Spleen (tissue), 7 donors: Measurements from ENCODE around the gene DAB1.

Source experiments
- POLR2A ChIP-seq, 3 donors: fragments of 450-650 bp; IDR thresholded peaks; one replicate each; pipeline ENCODE4 v1.5.1; 2017; ENCODE audit warnings: antibody characterized with exemption in 3 of 3, mild to moderate bottlenecking in 1 of 3
- POLR2AphosphoS5 ChIP-seq, 3 donors: sonication (generic); formaldehyde crosslinking; IDR thresholded peaks; one replicate each; pipeline ENCODE4 v1.5.1; 2017; ENCODE audit warnings: antibody characterized with exemption in 3 of 3
- TF ChIP-seq, protein P1 (sequence below), 11 experiments: fragments of 200-600 bp in 7 of 11; fragments of 450-650 bp in 4 of 11; sonication (generic) in 4 of 11; IDR thresholded peaks in 8 of 11; conservative IDR thresholded peaks in 3 of 11; 1 replicate in 7 of 11; 2 replicates in 4 of 11; pipeline versions ENCODE4 v1.4.0 to v1.8.0; 2016 to 2021; ENCODE audit warnings: antibody characterized with exemption in 11 of 11, inconsistent platforms in 4 of 11, mild to moderate bottlenecking in 1 of 11
- donor health status: DM: no; HTN: no; CAD: no; lungs with moderate emphysema.
- donor health status: DM: no; HTN: no; CAD: no.
- donor health status: DM: no; HTN: no; CAD: no.

- TF ChIP-seq, protein P1, sequence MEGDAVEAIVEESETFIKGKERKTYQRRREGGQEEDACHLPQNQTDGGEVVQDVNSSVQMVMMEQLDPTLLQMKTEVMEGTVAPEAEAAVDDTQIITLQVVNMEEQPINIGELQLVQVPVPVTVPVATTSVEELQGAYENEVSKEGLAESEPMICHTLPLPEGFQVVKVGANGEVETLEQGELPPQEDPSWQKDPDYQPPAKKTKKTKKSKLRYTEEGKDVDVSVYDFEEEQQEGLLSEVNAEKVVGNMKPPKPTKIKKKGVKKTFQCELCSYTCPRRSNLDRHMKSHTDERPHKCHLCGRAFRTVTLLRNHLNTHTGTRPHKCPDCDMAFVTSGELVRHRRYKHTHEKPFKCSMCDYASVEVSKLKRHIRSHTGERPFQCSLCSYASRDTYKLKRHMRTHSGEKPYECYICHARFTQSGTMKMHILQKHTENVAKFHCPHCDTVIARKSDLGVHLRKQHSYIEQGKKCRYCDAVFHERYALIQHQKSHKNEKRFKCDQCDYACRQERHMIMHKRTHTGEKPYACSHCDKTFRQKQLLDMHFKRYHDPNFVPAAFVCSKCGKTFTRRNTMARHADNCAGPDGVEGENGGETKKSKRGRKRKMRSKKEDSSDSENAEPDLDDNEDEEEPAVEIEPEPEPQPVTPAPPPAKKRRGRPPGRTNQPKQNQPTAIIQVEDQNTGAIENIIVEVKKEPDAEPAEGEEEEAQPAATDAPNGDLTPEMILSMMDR (IDR thresholded peaks at IDR 0.05 in 8 of 11, conservative IDR thresholded peaks at IDR 0.05 in 3 of 11): no peak
- TF ChIP-seq POLR2A (IDR thresholded peaks at IDR 0.05) (no peak), POLR2AphosphoS5 (IDR thresholded peaks at IDR 0.05) (no peak)
Observed at GRCh38 chr1:57327946-57328345, 95.9 kb downstream of the DAB1 start.
